Activated CD8-positive, alpha-beta T cell treated with anti-CD3 and anti-CD28 coated beads for 36 hours (primary cell): ENCODE results near the gene NCOA5. TPM values are rescaled to one million over a fixed set of nuclear protein-coding genes. Genes with fewer than 3 reads are reported as not detected.

Source experiments
- ATAC-seq: fragments of 200-7000 bp; cut with Tn5 transposase; one replicate; pipeline ENCODE4 v1.10.0; 2021; ENCODE audit warnings: mild to moderate bottlenecking, moderate library complexity
- CTCF ChIA-PET: fragments of 350-600 bp; sonication (Branson Sonifier 250); formaldehyde crosslinking; loops from one replicate; lab custom pipeline; 2021; ENCODE audit warnings: antibody characterized with exemption; lab: Charles Lee
- POLR2A ChIA-PET: fragments of 350-600 bp; sonication (Branson Sonifier 250); formaldehyde crosslinking; loops from one replicate; lab custom pipeline; 2021; ENCODE audit warnings: antibody characterized with exemption; lab: Charles Lee
- DNase-seq: peaks from one replicate; pipeline ENCODE4 v3.0.0-alpha.2; 2020
- H3K27ac Mint-ChIP-seq: one replicate; pipeline ENCODE4 v1.8.0; 2021; ENCODE audit warnings: mild to moderate bottlenecking, mixed read lengths
- H3K27me3 Mint-ChIP-seq: one replicate; pipeline ENCODE4 v1.8.0; 2021; ENCODE audit warnings: mixed read lengths
- H3K36me3 Mint-ChIP-seq: one replicate; pipeline ENCODE4 v1.8.0; 2021; ENCODE audit warnings: low read depth, mixed read lengths
- H3K4me1 Mint-ChIP-seq: one replicate; pipeline ENCODE4 v1.8.0; 2021; ENCODE audit warnings: low read depth, mixed read lengths
- H3K4me3 Mint-ChIP-seq: one replicate; pipeline ENCODE4 v1.8.0; 2021; ENCODE audit warnings: mild to moderate bottlenecking, moderate library complexity, mixed read lengths
- H3K9me3 Mint-ChIP-seq: one replicate; pipeline ENCODE4 v1.8.0; 2021; ENCODE audit warnings: mixed read lengths
- intact Hi-C: fragments of 100-400 bp; cut with micrococcal nuclease; formaldehyde crosslinking; loops from one replicate; pipeline ENCODE4 v1.10.0; 2022
- total RNA-seq, 2 experiments: library from RNA; stranded (reverse); gene quantifications; one replicate each; pipeline ENCODE4 v1.2.3, GENCODE V29; 2021
- TF ChIP-seq, protein P1 (sequence below): fragments of 200-600 bp; IDR thresholded peaks from one replicate; pipeline ENCODE4 v1.8.0; 2022; ENCODE audit warnings: antibody characterized with exemption, mild to moderate bottlenecking

Gene NCOA5
- total RNA-seq, 2 experiments from 2014 or later: 13.1 to 16.8 TPM

- no peaks in the 10 kb centered on the region for H3K9me3 Mint-ChIP-seq
- DNase-seq (no peak), ATAC-seq (no peak)
- no peaks in the 10 kb centered on the region for H3K27me3 Mint-ChIP-seq
- no peak overlapping the region for H3K27ac Mint-ChIP-seq
- ChIA-PET POLR2A (no interaction called here), CTCF (interaction anchor here (0.8 to 3.1 kb wide), 4 partner anchors 13 to 99 kb away, joined by 3 to 19 read pairs (median 4); no protein-coding TSS in a partner anchor)
- intact Hi-C loops: loop anchor here (5.0 kb wide), 1 partner anchor 63 kb away; no protein-coding TSS in a partner anchor
- peaks cover 67% of the 10 kb centered on the region for H3K4me1 Mint-ChIP-seq
- H3K36me3 Mint-ChIP-seq: peaks cover 7% of the 10 kb centered on the region
- TF ChIP-seq, protein P1, sequence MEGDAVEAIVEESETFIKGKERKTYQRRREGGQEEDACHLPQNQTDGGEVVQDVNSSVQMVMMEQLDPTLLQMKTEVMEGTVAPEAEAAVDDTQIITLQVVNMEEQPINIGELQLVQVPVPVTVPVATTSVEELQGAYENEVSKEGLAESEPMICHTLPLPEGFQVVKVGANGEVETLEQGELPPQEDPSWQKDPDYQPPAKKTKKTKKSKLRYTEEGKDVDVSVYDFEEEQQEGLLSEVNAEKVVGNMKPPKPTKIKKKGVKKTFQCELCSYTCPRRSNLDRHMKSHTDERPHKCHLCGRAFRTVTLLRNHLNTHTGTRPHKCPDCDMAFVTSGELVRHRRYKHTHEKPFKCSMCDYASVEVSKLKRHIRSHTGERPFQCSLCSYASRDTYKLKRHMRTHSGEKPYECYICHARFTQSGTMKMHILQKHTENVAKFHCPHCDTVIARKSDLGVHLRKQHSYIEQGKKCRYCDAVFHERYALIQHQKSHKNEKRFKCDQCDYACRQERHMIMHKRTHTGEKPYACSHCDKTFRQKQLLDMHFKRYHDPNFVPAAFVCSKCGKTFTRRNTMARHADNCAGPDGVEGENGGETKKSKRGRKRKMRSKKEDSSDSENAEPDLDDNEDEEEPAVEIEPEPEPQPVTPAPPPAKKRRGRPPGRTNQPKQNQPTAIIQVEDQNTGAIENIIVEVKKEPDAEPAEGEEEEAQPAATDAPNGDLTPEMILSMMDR: no peak
- H3K4me3 Mint-ChIP-seq: no peak overlapping the region
Measured at GRCh38 chr20:46085179-46085851, 4.4 kb downstream of the NCOA5 start.

DNA sequence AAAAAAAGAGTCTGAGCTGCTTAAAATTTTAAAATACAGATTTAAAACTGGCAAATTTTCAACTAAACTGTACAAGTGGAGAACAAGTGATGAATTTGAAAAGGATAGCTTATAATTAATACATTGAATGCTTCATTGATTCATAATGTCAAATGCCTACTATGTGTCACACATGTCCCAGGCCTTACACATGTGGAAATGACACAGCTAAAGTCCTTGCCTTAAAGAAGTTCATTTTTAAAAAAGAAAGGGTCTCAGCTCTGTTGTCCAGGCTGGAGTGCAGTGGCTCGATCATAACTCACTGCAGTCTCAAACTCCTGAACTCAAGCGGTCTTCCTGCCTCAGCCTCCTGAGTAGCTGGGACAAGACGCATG, 5.0 kb downstream of the NCOA5 start:
- ChIA-PET CTCF (interaction anchor here (0.8 to 3.1 kb wide), 4 partner anchors 12 to 98 kb away, joined by 3 to 19 read pairs (median 4); no protein-coding TSS in a partner anchor), POLR2A (interaction anchor here (0.8 kb wide), 1 partner anchor 23 kb away, joined by 4 read pairs; no protein-coding TSS in a partner anchor)
- no peak for ATAC-seq
- H3K4me1 Mint-ChIP-seq: peaks cover 63% of the 10 kb centered on the region
- TF ChIP-seq, protein P1: no peak
- no peak for DNase-seq
- H3K4me3 Mint-ChIP-seq: no peak overlapping the region
- H3K27ac Mint-ChIP-seq: no peak overlapping the region
- no peaks in the 10 kb centered on the region for H3K27me3 Mint-ChIP-seq
- intact Hi-C loops: loop anchor here (5.0 kb wide), 1 partner anchor 62 kb away; no protein-coding TSS in a partner anchor
- peaks cover 7% of the 10 kb centered on the region for H3K36me3 Mint-ChIP-seq
- no peaks in the 10 kb centered on the region for H3K9me3 Mint-ChIP-seq

- Mint-ChIP-seq H3K27me3 (no peaks in the 10 kb centered on the region), H3K27ac (no peak overlapping the region), H3K4me3 (no peak overlapping the region), H3K9me3 (no peaks in the 10 kb centered on the region), H3K4me1 (peaks cover 63% of the 10 kb centered on the region), H3K36me3 (peaks cover 12% of the 10 kb centered on the region)
- intact Hi-C loops: no loop called here
- TF ChIP-seq, protein P1: no peak
- POLR2A ChIA-PET: no interaction called here
- no peak for ATAC-seq
- no peak for DNase-seq
- CTCF ChIA-PET: interaction anchor here (1.2 to 1.6 kb wide), 3 partner anchors 61 to 70 kb away, joined by 4 to 10 read pairs (median 10); no protein-coding TSS in a partner anchor
Measured at GRCh38 chr20:46083531-46084061, 6.2 kb downstream of the NCOA5 start.

DNA sequence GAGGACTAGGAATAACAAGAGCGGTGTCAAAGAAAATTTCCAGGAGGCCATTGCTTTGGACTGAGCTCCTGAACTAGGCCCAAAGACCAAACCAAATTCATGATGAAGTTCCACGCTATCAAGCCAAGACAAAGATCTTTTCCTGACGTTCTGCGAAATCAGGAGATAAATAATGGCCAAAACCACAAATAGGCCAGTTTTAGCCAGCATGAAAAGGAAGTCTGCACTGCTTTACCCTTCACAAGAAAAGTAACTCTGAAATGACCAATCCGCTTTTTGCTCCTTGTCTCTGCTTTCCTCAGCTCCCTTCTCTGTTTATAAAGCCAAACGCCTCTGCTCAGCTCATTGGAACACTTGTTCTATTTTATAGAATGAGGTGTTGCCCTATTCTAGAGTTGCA, 6.7 kb downstream of the NCOA5 start:
- ATAC-seq (no peak), DNase-seq (no peak)
- ChIA-PET CTCF (interaction anchor here (1.2 to 1.6 kb wide), 3 partner anchors 60 to 69 kb away, joined by 4 to 10 read pairs (median 10); no protein-coding TSS in a partner anchor), POLR2A (no interaction called here)
- Mint-ChIP-seq H3K9me3 (no peaks in the 10 kb centered on the region), H3K27ac (no peak overlapping the region), H3K4me1 (peaks cover 58% of the 10 kb centered on the region), H3K27me3 (no peaks in the 10 kb centered on the region), H3K4me3 (no peak overlapping the region), H3K36me3 (peaks cover 12% of the 10 kb centered on the region)
- TF ChIP-seq, protein P1: no peak
- intact Hi-C loops: no loop called here

- DNase-seq (no peak), ATAC-seq (no peak)
- Mint-ChIP-seq H3K36me3 (peaks cover 10% of the 10 kb centered on the region), H3K27ac (no peak overlapping the region), H3K27me3 (no peaks in the 10 kb centered on the region), H3K9me3 (no peaks in the 10 kb centered on the region), H3K4me1 (peaks cover 37% of the 10 kb centered on the region), H3K4me3 (no peak overlapping the region)
- CTCF ChIA-PET: interaction anchor here (1.4 kb wide), 1 partner anchor 23 kb away, joined by 4 read pairs; no protein-coding TSS in a partner anchor
- TF ChIP-seq, protein P1: no peak
- POLR2A ChIA-PET: interaction anchor here (0.6 kb wide), 1 partner anchor 221 kb away, joined by 3 read pairs; no protein-coding TSS in a partner anchor
- intact Hi-C loops: no loop called here
Measured at GRCh38 chr20:46081074-46081473, 8.7 kb downstream of the NCOA5 start.
